Fibroblast of gingiva (primary cell): ENCODE data around the gene FKBP11.
"Not testable (repeated sequence)": the region's sequence is repeated elsewhere in the genome, so short reads cannot be mapped to it uniquely, and the experiment has no call there.

Experiments used
- DNase-seq: peaks from one replicate; pipeline ENCODE4 v3.0.0-alpha.2; 2011; ENCODE audit warnings: low read depth

Gene FKBP11

GRCh38 chr12:48954841-48955501 is 29.7 kb upstream of the FKBP11 start:
- DNase-seq = no peak

- no peak for DNase-seq
These were observed 28.8 kb upstream of the FKBP11 start for GRCh38 chr12:48954061-48954460.

- DNase-seq = no peak
These were observed 27.4 kb upstream of the FKBP11 start for GRCh38 chr12:48952691-48953090.

GRCh38 chr12:48947727-48948126 is 22.4 kb upstream of the FKBP11 start:
- DNase-seq = no peak

GRCh38 chr12:48946943-48947342 is 21.7 kb upstream of the FKBP11 start:
- DNase-seq = no peak

GRCh38 chr12:48946205-48946604 is 20.9 kb upstream of the FKBP11 start:
- peak; percentile 72 for DNase-seq

GRCh38 chr12:48943221-48943620 is 17.9 kb upstream of the FKBP11 start:
- DNase-seq = no peak

GRCh38 chr12:48940181-48940580 is 14.9 kb upstream of the FKBP11 start:
- no peak for DNase-seq

- DNase-seq = no peak
These were observed 13.5 kb upstream of the FKBP11 start for GRCh38 chr12:48938805-48939204.

- no peak for DNase-seq
These were observed 11.9 kb upstream of the FKBP11 start for GRCh38 chr12:48937170-48937569.

- peak; percentile 57 for DNase-seq
These were observed 11.2 kb upstream of the FKBP11 start for GRCh38 chr12:48936379-48936979.

- DNase-seq = no peak
These were observed 9.0 kb upstream of the FKBP11 start for GRCh38 chr12:48934312-48934706.

- DNase-seq = no peak
These were observed 8.5 kb upstream of the FKBP11 start for GRCh38 chr12:48933664-48934311.

- DNase-seq = no peak
These were observed 7.6 kb upstream of the FKBP11 start for GRCh38 chr12:48932878-48933277.

GRCh38 chr12:48930475-48930874 is 5.2 kb upstream of the FKBP11 start:
- no peak for DNase-seq

- DNase-seq = no peak
These were observed 4.3 kb upstream of the FKBP11 start for GRCh38 chr12:48929551-48929950.

- DNase-seq = peak; percentile 54
These were observed 2.0 kb upstream of the FKBP11 start for GRCh38 chr12:48927261-48927660.

- peak; percentile 17 for DNase-seq
These were observed 532 bp downstream of the FKBP11 start for GRCh38 chr12:48924617-48925303.

GRCh38 chr12:48923117-48923516 is 2.2 kb downstream of the FKBP11 start:
- no peak for DNase-seq

GRCh38 chr12:48917857-48918537 is 7.3 kb downstream of the FKBP11 start:
- no peak for DNase-seq

- DNase-seq = no peak
These were observed 15.1 kb downstream of the FKBP11 start for GRCh38 chr12:48910196-48910595.

- not testable (repeated sequence) for DNase-seq
These were observed 15.6 kb downstream of the FKBP11 start for GRCh38 chr12:48909698-48910097.
